ENCODE results near the gene RNF223. TPM values are rescaled to one million over a fixed set of nuclear protein-coding genes. Genes with fewer than 3 reads are reported as not detected.
A peak's percentile ranks its signal among the peaks of the same experiment; 100 is the strongest.
"Not testable (repeated sequence)": the region's sequence is repeated elsewhere in the genome, so short reads cannot be mapped to it uniquely, and the experiment has no call there.

The RNF223 gene
- total RNA-seq, 2 experiments from 2014 or later, result not detected

DNA sequence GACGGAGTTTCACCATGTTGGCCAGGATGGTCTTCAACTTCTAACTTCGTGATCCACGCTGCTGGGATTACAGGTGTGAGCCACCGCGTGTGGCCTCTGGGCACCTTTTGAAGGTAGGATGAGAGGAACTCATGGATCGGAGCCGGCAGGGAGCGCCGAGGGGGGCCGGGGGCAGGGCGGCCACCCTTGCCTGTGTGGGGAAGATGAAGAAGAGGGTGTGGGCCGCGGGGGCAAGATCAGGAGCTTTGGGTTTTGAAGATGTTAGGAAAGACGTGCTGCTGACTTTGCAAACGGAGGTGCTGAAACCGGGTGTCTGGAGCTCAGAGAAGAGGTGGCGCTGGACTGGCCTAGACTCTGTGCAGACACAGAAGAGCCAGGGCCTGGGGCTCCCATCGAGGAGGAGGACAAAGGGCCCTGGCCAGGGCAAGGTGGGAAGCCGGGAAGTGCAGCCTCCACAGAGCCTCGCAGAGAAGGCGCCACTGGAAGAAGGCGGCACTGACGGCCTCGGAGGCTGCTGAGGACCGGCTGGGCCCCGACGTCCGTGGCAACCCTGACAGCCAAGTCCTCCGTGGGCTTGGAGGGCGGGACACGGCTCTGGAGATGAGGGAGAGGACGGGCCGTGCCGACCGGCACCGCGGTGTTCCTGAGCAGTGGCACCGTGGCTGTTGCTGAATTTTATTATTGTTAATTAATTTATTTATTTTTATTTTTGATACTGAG, 13.7 kb downstream of the RNF223 start:
- Mint-ChIP-seq H3K9me3 (ENCODE audit: low read depth) (no peaks in the 10 kb centered on the region), H3K4me3 (peak overlapping the region; percentile 75), H3K4me1 (peaks cover 41% of the 10 kb centered on the region), H3K36me3 (peaks cover 2% of the 10 kb centered on the region), H3K27me3 (peaks cover 20% of the 10 kb centered on the region), H3K27ac (no peak overlapping the region)
- DNase-seq (no peak), ATAC-seq (no peak)
- CTCF ChIA-PET, result interaction anchor here (1.0 to 7.5 kb wide), 8 partner anchors 13 to 77 kb away, joined by 3 to 93 read pairs (median 6); partner anchors contain the start of gene AGRN

GRCh38 chr1:1059494-1060280, 14.4 kb downstream of the RNF223 start:
- no peak overlapping the region for H3K27ac Mint-ChIP-seq
- peaks cover 39% of the 10 kb centered on the region for H3K4me1 Mint-ChIP-seq
- peak; percentile 73 for ATAC-seq
- peaks cover 2% of the 10 kb centered on the region for H3K36me3 Mint-ChIP-seq
- DNase-seq, result peak; percentile 95
- no peaks in the 10 kb centered on the region for H3K9me3 Mint-ChIP-seq (ENCODE audit: low read depth)
- peak overlapping the region; percentile 75 for H3K4me3 Mint-ChIP-seq
- peaks cover 20% of the 10 kb centered on the region for H3K27me3 Mint-ChIP-seq
- CTCF ChIA-PET, result interaction anchor here (0.7 to 7.5 kb wide), 13 partner anchors 9 to 316 kb away, joined by 3 to 93 read pairs (median 4); partner anchors contain the start of genes AGRN and AURKAIP1

GRCh38 chr1:1058921-1059493, 15.1 kb downstream of the RNF223 start:
- CTCF ChIA-PET, result interaction anchor here (0.7 to 7.5 kb wide), 15 partner anchors 9 to 316 kb away, joined by 3 to 93 read pairs (median 4); partner anchors contain the start of genes AGRN and AURKAIP1
- H3K4me3 Mint-ChIP-seq, result peak overlapping the region; percentile 75
- H3K4me1 Mint-ChIP-seq, result peaks cover 35% of the 10 kb centered on the region
- DNase-seq, result peak; percentile 75
- peak; percentile 52 for ATAC-seq
- H3K27ac Mint-ChIP-seq, result peak overlapping the region; percentile 46
- no peaks in the 10 kb centered on the region for H3K9me3 Mint-ChIP-seq (ENCODE audit: low read depth)
- H3K27me3 Mint-ChIP-seq, result peaks cover 20% of the 10 kb centered on the region
- peaks cover 2% of the 10 kb centered on the region for H3K36me3 Mint-ChIP-seq

DNA sequence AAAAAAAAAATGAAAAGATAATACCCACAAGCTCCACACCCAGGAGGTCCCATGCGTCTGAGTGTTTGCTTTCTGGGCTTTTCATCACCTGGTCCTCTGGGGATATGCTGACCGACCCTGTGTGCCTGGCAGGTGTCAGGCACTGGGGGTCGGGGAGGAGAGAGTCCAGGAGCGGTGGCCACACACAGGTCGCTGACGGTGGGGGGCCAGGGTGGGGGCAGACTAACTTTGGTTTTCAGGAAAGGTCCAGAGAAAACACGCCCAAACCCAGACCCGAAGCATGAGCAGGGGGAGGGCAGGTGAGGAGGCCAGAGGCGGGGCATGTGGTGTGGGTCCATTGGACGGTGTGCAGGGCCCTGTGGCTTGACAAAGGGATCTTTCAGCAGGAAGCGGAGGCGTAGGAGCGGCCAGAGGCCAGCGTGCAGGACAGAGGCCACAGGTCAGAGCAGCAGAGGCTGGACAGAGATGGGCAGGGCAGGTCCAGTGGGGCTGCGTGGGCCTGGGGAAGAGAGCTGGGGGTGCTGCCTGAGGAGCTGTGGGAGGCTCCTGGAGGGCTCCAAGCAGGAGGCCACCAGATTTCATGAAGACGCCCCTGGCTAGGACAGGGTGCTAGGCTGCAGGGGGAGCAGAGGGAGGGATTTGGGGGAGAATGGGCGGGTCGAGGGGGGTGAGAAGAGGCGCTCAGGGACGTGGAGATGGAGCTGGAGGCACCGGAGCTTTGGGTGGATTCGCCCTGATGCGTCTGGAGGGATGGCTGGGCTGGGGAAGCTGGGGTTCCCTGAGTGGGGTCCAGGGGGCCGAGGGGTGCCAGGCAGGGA, 15.8 kb downstream of the RNF223 start:
- CTCF ChIA-PET, result interaction anchor here (0.8 to 7.5 kb wide), 12 partner anchors 10 to 317 kb away, joined by 3 to 93 read pairs (median 4); partner anchors contain the start of genes AGRN and AURKAIP1
- Mint-ChIP-seq H3K36me3 (peaks cover 2% of the 10 kb centered on the region), H3K4me1 (peaks cover 30% of the 10 kb centered on the region), H3K27ac (peak overlapping the region; percentile 46), H3K27me3 (peaks cover 20% of the 10 kb centered on the region), H3K4me3 (peak overlapping the region; percentile 75), H3K9me3 (ENCODE audit: low read depth) (no peaks in the 10 kb centered on the region)
- no peak for DNase-seq
- ATAC-seq, result no peak

DNA sequence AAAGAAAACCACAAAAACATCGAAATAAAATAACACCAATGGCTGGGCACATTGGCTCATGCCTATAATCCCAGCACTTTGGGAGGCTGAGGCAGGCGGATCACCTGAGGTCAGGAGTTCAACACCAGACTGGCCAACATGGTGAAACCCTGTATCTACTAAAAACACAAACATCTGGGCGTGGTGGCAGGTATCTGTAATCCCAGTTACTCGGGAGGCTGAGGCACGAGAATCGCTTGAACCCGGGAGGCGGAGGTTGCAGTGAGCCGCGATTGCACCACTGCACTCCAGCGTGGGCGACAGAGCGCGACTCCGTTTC, 16.4 kb downstream of the RNF223 start:
- H3K36me3 Mint-ChIP-seq; H3K4me3 Mint-ChIP-seq; ATAC-seq; DNase-seq; H3K9me3 Mint-ChIP-seq (ENCODE audit: low read depth); H3K27ac Mint-ChIP-seq: not testable (repeated sequence)
- peaks cover 20% of the 10 kb centered on the region for H3K27me3 Mint-ChIP-seq
- peaks cover 24% of the 10 kb centered on the region for H3K4me1 Mint-ChIP-seq
- CTCF ChIA-PET, result interaction anchor here (2.4 to 7.5 kb wide), 3 partner anchors 19 to 65 kb away, joined by 8 to 93 read pairs (median 15); no protein-coding TSS in a partner anchor

- no peak for DNase-seq
These were observed 18.0 kb downstream of the RNF223 start for GRCh38 chr1:1055841-1056736.

GRCh38 chr1:1054971-1055370, 19.1 kb downstream of the RNF223 start:
- CTCF ChIA-PET, result no interaction called here
- Mint-ChIP-seq H3K4me1 (peaks cover 9% of the 10 kb centered on the region), H3K36me3 (peaks cover 4% of the 10 kb centered on the region), H3K27me3 (peaks cover 20% of the 10 kb centered on the region), H3K4me3 (no peak overlapping the region), H3K27ac (no peak overlapping the region), H3K9me3 (ENCODE audit: low read depth) (peaks cover 5% of the 10 kb centered on the region)
- DNase-seq, result no peak
- ATAC-seq, result no peak

More at GRCh38 chr1:1055841-1056736, 18.0 kb downstream of the RNF223 start:
- peaks cover 20% of the 10 kb centered on the region for H3K27me3 Mint-ChIP-seq
- peaks cover 17% of the 10 kb centered on the region for H3K4me1 Mint-ChIP-seq
- H3K4me3 Mint-ChIP-seq, result no peak overlapping the region
- no peak for ATAC-seq
- H3K36me3 Mint-ChIP-seq, result peaks cover 5% of the 10 kb centered on the region
- CTCF ChIA-PET, result interaction anchor here (1.0 kb wide), 1 partner anchor 11 kb away, joined by 3 read pairs; no protein-coding TSS in a partner anchor
- H3K27ac Mint-ChIP-seq, result no peak overlapping the region
- peaks cover 5% of the 10 kb centered on the region for H3K9me3 Mint-ChIP-seq (ENCODE audit: low read depth)

- H3K27me3 Mint-ChIP-seq, result peaks cover 20% of the 10 kb centered on the region
- H3K27ac Mint-ChIP-seq, result no peak overlapping the region
- no peak for ATAC-seq
- H3K36me3 Mint-ChIP-seq, result peaks cover 4% of the 10 kb centered on the region
- no peak for DNase-seq
- H3K4me1 Mint-ChIP-seq, result peaks cover 9% of the 10 kb centered on the region
- no peak overlapping the region for H3K4me3 Mint-ChIP-seq
- peaks cover 5% of the 10 kb centered on the region for H3K9me3 Mint-ChIP-seq (ENCODE audit: low read depth)
- CTCF ChIA-PET, result interaction anchor here (1.1 to 1.3 kb wide), 2 partner anchors 10 to 70 kb away, joined by 3 read pairs; no protein-coding TSS in a partner anchor
These were observed 19.9 kb downstream of the RNF223 start for GRCh38 chr1:1054099-1054700.

DNA sequence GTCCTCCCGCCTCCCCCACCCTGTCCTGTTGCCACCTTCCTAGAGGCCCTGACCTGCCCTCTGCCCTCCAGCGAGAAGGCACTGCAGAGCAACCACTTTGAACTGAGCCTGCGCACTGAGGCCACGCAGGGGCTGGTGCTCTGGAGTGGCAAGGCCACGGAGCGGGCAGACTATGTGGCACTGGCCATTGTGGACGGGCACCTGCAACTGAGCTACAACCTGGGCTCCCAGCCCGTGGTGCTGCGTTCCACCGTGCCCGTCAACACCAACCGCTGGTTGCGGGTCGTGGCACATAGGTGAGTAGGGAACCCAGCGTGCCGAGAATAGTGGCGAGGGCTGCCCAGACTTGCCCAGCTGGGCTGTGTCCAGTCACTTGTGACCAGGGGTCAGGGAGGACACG, 20.4 kb downstream of the RNF223 start:
- peaks cover 4% of the 10 kb centered on the region for H3K36me3 Mint-ChIP-seq
- CTCF ChIA-PET, result interaction anchor here (1.1 to 1.3 kb wide), 2 partner anchors 10 to 69 kb away, joined by 3 read pairs; no protein-coding TSS in a partner anchor
- no peak overlapping the region for H3K27ac Mint-ChIP-seq
- peaks cover 17% of the 10 kb centered on the region for H3K27me3 Mint-ChIP-seq
- peaks cover 5% of the 10 kb centered on the region for H3K9me3 Mint-ChIP-seq (ENCODE audit: low read depth)
- DNase-seq (no peak), ATAC-seq (no peak)
- H3K4me3 Mint-ChIP-seq, result no peak overlapping the region
- H3K4me1 Mint-ChIP-seq, result peaks cover 5% of the 10 kb centered on the region

- ATAC-seq, result no peak
- no peak for DNase-seq
- peaks cover 4% of the 10 kb centered on the region for H3K36me3 Mint-ChIP-seq
- CTCF ChIA-PET, result interaction anchor here (1.1 to 1.3 kb wide), 2 partner anchors 11 to 69 kb away, joined by 3 read pairs; no protein-coding TSS in a partner anchor
- H3K9me3 Mint-ChIP-seq (ENCODE audit: low read depth), result peaks cover 5% of the 10 kb centered on the region
- H3K27ac Mint-ChIP-seq, result no peak overlapping the region
- no peaks in the 10 kb centered on the region for H3K4me1 Mint-ChIP-seq
- no peak overlapping the region for H3K4me3 Mint-ChIP-seq
- H3K27me3 Mint-ChIP-seq, result peaks cover 10% of the 10 kb centered on the region
These were observed 21.1 kb downstream of the RNF223 start for GRCh38 chr1:1053022-1053421.

DNA sequence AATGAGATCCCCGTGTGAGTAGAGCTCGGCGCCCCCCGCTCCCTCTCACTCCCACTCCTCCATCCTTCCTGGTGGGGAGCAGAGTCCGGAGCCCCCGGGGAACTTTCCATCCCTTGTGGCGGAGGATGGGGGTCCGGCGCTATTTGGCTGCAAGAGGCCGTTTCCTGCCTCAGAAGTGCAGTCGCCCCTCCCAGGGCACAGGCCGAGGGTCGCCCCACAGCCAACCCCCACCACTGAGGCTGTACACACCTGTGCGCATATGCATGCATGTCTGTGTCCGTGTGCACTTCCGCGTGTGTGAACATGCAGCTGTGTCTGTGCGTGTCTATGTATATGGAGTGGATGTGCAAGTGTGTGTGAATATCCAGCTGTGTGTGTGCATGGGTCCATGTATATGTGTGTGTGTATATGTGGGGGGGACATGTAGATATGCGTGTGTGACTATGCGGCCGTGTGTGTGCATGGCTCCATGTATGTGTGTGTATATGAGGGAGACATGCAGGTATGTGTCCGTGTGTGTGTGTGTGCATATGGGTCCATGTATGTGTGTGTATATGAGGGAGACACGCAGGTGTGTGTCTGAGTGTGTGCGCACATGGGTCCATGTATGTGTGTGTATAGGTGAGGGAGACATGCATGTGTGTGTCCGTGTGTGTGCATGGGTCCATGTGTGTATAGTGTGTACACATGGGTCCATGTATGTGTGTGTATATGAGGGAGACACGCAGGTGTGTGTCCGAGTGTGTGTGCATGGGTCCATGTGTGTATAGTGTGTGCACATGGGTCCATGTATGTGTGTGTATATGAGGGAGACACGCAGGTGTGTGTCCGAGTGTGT, 21.9 kb downstream of the RNF223 start:
- ATAC-seq (no peak), DNase-seq (no peak)
- H3K36me3 Mint-ChIP-seq, result peaks cover 4% of the 10 kb centered on the region
- no peaks in the 10 kb centered on the region for H3K4me1 Mint-ChIP-seq
- H3K9me3 Mint-ChIP-seq (ENCODE audit: low read depth), result peaks cover 5% of the 10 kb centered on the region
- CTCF ChIA-PET, result no interaction called here
- H3K27ac Mint-ChIP-seq, result no peak overlapping the region
- H3K4me3 Mint-ChIP-seq, result no peak overlapping the region
- H3K27me3 Mint-ChIP-seq, result peaks cover 3% of the 10 kb centered on the region
